Smooth muscle cell (in vitro differentiated cells): ENCODE data around the gene ERVMER34-1. TPM values are rescaled to one million over a fixed set of nuclear protein-coding genes. Genes with fewer than 3 reads are reported as not detected.

Experiments
- DNase-seq: peaks from one replicate; lab custom pipeline; 2025; ENCODE audit not compliant: unreplicated experiment; lab: John Stamatoyannopoulos, UW
- H2AFZ ChIP-seq: fragments of 200-600 bp; sonication (generic); 2 replicates; pipeline ENCODE4 v1.6.0; 2016; ENCODE audit warnings: antibody characterized with exemption, low read depth, mild to moderate bottlenecking
- H3F3A ChIP-seq: fragments of 200-600 bp; sonication (generic); 2 replicates; pipeline ENCODE4 v1.6.0; 2017; ENCODE audit warnings: antibody characterized with exemption, low read depth
- H3K27ac ChIP-seq: fragments of 200-600 bp; sonication (generic); 2 replicates; pipeline ENCODE4 v1.5.1; 2016; ENCODE audit warnings: low read depth, mild to moderate bottlenecking
- H3K27me3 ChIP-seq: fragments of 200-600 bp; sonication (generic); 2 replicates; pipeline ENCODE4 v1.6.1; 2016; ENCODE audit warnings: low read depth, mild to moderate bottlenecking
- H3K36me3 ChIP-seq: fragments of 200-600 bp; sonication (generic); 2 replicates; pipeline ENCODE4 v1.5.1; 2016; ENCODE audit warnings: low read depth
- H3K4me1 ChIP-seq: fragments of 200-600 bp; sonication (generic); 2 replicates; pipeline ENCODE4 v1.5.1; 2016; ENCODE audit warnings: low read depth
- H3K4me2 ChIP-seq: fragments of 200-600 bp; sonication (generic); 2 replicates; pipeline ENCODE4 v1.6.0; 2016; ENCODE audit warnings: mild to moderate bottlenecking
- H3K4me3 ChIP-seq: fragments of 200-600 bp; sonication (generic); 2 replicates; pipeline ENCODE4 v1.5.1; 2016; ENCODE audit warnings: mild to moderate bottlenecking
- H3K79me2 ChIP-seq: fragments of 200-600 bp; sonication (generic); 2 replicates; pipeline ENCODE4 v1.6.0; 2016; ENCODE audit warnings: low read depth, mild to moderate bottlenecking
- H3K9ac ChIP-seq: fragments of 200-600 bp; sonication (generic); 2 replicates; pipeline ENCODE4 v1.6.0; 2016; ENCODE audit warnings: low read depth
- H3K9me3 ChIP-seq: fragments of 200-600 bp; sonication (generic); replicated peaks from 2 replicates; pipeline ENCODE4 v1.5.1; 2016; ENCODE audit warnings: low read depth
- H4K20me1 ChIP-seq: fragments of 200-600 bp; sonication (generic); 2 replicates; pipeline ENCODE4 v1.6.0; 2016; ENCODE audit warnings: low read depth
- CTCF ChIP-seq: fragments of 200-600 bp; sonication (generic); IDR thresholded peaks from 2 replicates; pipeline ENCODE4 v1.5.1; 2017; ENCODE audit warnings: borderline replicate concordance, mild to moderate bottlenecking, antibody characterized with exemption; ENCODE audit not compliant: insufficient read depth, poor library complexity, severe bottlenecking
- WGBS: methylation state at CpG from one replicate; pipeline ENCODE4 v1.1.7; 2016; ENCODE audit warnings: low lambda C conversion rate; 5-methylcytosine and 5-hydroxymethylcytosine counted together
- polyA plus RNA-seq: library from polyadenylated mRNA; unstranded; fragments of >200 nt; fragmentation: Nextera tagmentation; extraction: Ambion mirVana; gene quantifications from 2 replicates; pipeline ENCODE4 v1.2.1, GENCODE V29; 2016
- total RNA-seq: library from RNA; depleted of rRNA; stranded (reverse); fragments of >200 nt; gene quantifications from 2 replicates; pipeline ENCODE4 v1.2.3, GENCODE V29; 2014

Gene ERVMER34-1
- total and polyA plus RNA-seq, 2 experiments from 2014 or later: 0.71 to 4.1 TPM

DNA sequence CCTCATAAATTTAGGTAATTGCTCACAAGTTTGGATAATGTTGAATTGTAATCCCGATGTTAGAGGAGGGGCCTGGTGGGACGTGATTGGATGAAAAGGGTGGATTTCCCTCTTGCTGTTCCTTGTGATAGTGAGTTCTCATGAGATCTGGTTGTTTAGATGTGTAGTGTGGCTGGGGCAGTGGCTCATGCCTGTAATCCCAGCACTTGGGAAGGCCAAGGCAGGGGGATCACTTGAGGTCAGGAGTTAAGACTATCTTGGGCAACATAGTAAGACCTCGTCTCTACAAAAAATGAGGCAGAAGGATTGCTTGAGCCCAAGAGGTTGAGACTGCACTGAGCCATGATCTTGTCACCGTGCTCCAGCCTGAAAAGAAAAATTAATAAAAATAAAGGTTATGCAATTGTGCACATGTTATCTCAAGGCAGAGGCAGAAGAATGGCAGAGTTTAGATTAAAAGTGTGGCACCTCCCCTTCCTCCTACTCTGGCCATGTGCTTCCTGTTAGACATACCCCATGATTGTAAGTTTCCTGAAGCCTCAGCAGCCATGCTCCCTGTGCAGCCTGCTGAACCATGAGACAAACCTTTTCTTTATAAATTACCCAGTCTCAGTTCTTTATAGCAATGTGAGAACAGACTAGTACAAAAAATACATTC is 36.5 kb downstream of the ERVMER34-1 start:
- Histone ChIP-seq H3F3A (peaks cover 10% of the 10 kb centered on the region), H3K4me2 (peak overlapping the region; percentile 96), H3K9ac (no peak overlapping the region), H3K27ac (peak overlapping the region; percentile 16), H3K79me2 (peaks cover 16% of the 10 kb centered on the region), H2AFZ (no peak overlapping the region), H3K9me3 (no peaks in the 10 kb centered on the region), H3K27me3 (no peaks in the 10 kb centered on the region), H3K4me3 (peak overlapping the region; percentile 76), H3K36me3 (no peaks in the 10 kb centered on the region), H3K4me1 (peaks cover 17% of the 10 kb centered on the region), H4K20me1 (peaks cover 25% of the 10 kb centered on the region)
- TF ChIP-seq CTCF: no peak
- 59% methylated on average over 4 of the region's 4 CpGs for WGBS
- no peak for DNase-seq

GRCh38 chr4:52713456-52713937 is 37.7 kb downstream of the ERVMER34-1 start:
- Histone ChIP-seq H4K20me1 (peaks cover 25% of the 10 kb centered on the region), H3K27ac (peak overlapping the region; percentile 86), H3F3A (peaks cover 3% of the 10 kb centered on the region), H2AFZ (no peak overlapping the region), H3K4me1 (peaks cover 17% of the 10 kb centered on the region), H3K9ac (peak overlapping the region; percentile 89), H3K79me2 (peaks cover 16% of the 10 kb centered on the region), H3K4me3 (peak overlapping the region; percentile 76), H3K4me2 (peak overlapping the region; percentile 96), H3K9me3 (no peaks in the 10 kb centered on the region), H3K27me3 (no peaks in the 10 kb centered on the region), H3K36me3 (no peaks in the 10 kb centered on the region)
- WGBS: 29% methylated on average over 12 of the region's 12 CpGs
- TF ChIP-seq CTCF: no peak
- DNase-seq: no peak

DNA sequence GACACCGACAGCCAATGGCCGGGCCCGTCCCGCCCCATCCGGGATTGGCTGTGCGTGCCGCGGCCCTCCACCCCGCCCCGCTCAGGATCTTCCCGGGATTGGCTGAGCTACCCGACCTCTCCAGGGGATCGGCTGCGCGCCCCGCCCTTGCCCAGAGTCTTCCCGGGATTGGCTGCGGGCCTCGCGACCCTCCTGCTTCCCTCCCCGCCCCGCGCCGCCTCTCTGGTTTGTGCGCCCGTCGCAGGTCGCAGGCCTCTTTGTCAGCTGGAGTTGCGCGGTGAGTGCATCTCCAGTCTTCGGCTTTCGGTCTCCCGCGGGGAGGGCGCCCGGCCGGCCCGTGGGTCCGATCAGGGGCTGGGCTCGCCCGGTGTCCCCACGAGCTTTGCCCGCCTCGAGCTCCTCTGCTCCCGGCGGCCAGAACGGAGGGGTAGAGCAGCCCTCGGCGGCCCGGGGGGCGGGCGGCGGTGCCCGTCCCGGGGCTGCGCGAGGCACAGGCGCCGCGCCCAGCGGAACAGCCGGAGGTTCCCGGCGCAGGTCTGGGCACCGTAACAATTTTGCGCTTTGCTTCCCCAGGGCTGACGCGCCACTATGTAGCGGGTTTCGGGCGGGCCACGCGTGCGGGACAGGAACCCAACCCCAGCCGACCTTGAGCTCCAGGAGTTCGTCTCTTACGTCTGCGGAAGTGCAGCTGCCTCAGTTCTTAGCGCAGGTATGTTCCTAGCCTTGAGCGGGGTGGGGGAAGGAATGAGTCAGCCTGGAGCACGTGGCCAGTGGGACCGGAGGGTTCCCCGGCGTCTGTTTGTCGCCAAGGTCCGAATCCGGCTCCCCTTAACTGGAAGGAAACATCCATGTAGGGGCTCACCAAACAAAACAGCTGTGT is 38.7 kb downstream of the ERVMER34-1 start:
- Histone ChIP-seq H3K36me3 (no peaks in the 10 kb centered on the region), H3F3A (peaks cover 3% of the 10 kb centered on the region), H3K9me3 (no peaks in the 10 kb centered on the region), H4K20me1 (peaks cover 25% of the 10 kb centered on the region), H3K9ac (peak overlapping the region; percentile 89), H3K4me2 (peak overlapping the region; percentile 96), H3K4me1 (peaks cover 17% of the 10 kb centered on the region), H3K27me3 (no peaks in the 10 kb centered on the region), H2AFZ (peak overlapping the region; percentile 52), H3K79me2 (peaks cover 16% of the 10 kb centered on the region), H3K4me3 (peak overlapping the region; percentile 76), H3K27ac (peak overlapping the region; percentile 86)
- 2% methylated on average over 58 of the region's 87 CpGs for WGBS
- TF ChIP-seq CTCF: no peak
- DNase-seq: peak; percentile 87
